ENCODE results near the gene TTC39C.

TTC39C gene

DNA sequence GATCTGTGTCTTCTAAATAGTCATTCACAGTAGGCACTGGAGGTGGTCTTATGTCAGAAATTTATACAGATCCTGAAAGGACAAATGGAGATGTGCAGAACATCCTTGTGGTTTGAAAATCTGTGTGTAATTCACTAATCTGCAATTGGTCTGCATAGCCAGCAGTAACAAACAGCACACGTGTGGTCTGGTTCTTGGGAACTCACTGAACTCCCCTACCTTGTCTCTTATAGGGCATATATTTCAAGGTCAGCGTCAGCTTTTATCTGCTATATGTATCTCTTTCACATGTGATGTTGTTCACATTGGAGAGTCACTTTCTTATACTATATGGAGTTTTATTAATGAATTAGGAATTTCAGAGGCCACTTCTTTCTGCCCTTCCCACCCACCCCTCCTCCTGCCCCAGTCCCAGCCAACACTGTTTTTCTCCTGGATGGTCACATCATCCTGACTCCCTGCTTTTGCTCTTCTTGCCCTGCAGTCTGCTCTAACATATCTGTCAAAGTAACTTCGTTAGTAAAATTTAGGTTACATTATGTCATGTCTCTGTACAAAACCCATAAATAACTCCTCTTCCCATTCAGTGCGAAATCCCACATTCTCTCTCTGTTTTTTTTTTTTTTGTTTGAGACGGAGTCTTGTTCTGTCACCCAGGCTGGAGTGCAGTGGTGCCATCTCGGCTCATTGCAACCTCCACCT lies 88.9 kb downstream of the TTC39C start:
- Mint-ChIP-seq H3K27me3 (no peaks in the 10 kb centered on the region), H3K27ac (peak overlapping the region; percentile 10), H3K36me3 (peaks cover 11% of the 10 kb centered on the region), H3K4me1 (peaks cover 30% of the 10 kb centered on the region), H3K4me3 (no peak overlapping the region), H3K9me3 (no peaks in the 10 kb centered on the region)

- Mint-ChIP-seq H3K27ac (no peak overlapping the region), H3K4me1 (peaks cover 30% of the 10 kb centered on the region), H3K9me3 (no peaks in the 10 kb centered on the region), H3K4me3 (no peak overlapping the region), H3K36me3 (peaks cover 11% of the 10 kb centered on the region), H3K27me3 (no peaks in the 10 kb centered on the region)
These were observed 89.9 kb downstream of the TTC39C start for GRCh38 chr18:24104486-24104885.

- Mint-ChIP-seq H3K4me3 (no peak overlapping the region), H3K4me1 (peaks cover 27% of the 10 kb centered on the region), H3K27ac (peak overlapping the region; percentile 41), H3K27me3 (no peaks in the 10 kb centered on the region), H3K36me3 (peaks cover 5% of the 10 kb centered on the region), H3K9me3 (no peaks in the 10 kb centered on the region)
These were observed 94.1 kb downstream of the TTC39C start for GRCh38 chr18:24108641-24109040.

DNA sequence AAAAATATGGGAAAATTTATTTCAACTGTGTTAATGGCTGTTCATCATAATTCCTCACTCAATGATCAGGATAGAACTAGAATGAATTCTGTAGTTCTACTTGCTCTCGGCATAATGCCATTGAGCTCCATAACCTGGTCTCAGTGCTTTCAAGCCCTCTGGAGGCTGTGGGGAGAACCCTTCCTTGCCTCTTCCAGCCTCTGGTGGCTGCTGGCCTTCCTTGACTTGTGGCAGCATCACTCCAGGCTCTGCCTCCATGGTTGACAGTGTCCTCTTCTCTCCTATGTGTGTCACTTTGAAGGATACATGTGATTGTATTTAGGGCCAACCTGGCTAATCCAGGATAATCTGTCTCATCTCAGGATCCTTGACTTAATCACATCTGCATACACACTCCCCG lies 97.4 kb downstream of the TTC39C start:
- no peak overlapping the region for H3K27ac Mint-ChIP-seq
- peaks cover 7% of the 10 kb centered on the region for H3K36me3 Mint-ChIP-seq
- no peaks in the 10 kb centered on the region for H3K9me3 Mint-ChIP-seq
- peaks cover 37% of the 10 kb centered on the region for H3K4me1 Mint-ChIP-seq
- no peaks in the 10 kb centered on the region for H3K27me3 Mint-ChIP-seq
- no peak overlapping the region for H3K4me3 Mint-ChIP-seq

- peaks cover 34% of the 10 kb centered on the region for H3K4me1 Mint-ChIP-seq
- no peak overlapping the region for H3K4me3 Mint-ChIP-seq
- no peaks in the 10 kb centered on the region for H3K9me3 Mint-ChIP-seq
- peak overlapping the region; percentile 30 for H3K27ac Mint-ChIP-seq
- peaks cover 7% of the 10 kb centered on the region for H3K36me3 Mint-ChIP-seq
- no peaks in the 10 kb centered on the region for H3K27me3 Mint-ChIP-seq
These were observed 97.9 kb downstream of the TTC39C start for GRCh38 chr18:24112464-24112863.

DNA sequence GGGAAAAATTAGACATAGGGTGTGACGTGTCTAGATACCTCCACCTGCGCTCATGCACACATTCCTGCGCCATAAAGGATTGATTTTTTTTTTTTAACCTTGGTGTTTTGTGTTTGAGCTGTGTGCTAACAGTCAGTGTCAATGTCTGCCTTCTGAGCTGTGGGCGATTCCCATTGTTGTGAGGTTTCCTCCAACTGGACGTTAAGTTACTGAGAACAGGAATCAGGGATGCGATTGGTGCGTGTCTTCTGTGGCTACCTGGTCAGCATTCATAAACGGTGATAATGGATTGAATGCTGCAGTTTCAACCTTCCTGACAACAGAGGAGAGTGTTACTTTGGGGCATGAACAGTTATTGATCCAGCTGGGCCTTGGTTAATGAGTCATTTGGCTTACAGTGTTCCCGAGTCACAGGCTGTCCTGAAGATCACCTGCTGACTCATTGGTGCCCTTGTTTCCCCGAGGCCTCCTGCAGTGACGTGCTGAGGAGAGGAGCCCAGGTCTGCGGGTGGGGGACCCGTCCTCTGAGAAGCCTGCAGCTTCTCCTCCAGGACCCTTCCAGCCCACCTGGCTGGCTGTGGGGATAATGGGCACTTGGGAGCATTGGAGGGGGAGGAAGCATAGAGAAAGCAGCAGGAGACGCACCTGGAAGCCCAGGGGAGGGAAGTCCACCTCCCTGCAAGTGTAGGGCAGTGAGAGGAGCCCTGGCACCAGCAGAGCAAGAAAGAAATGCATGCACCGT lies 98.5 kb downstream of the TTC39C start:
- H3K27ac Mint-ChIP-seq: peak overlapping the region; percentile 5
- peaks cover 34% of the 10 kb centered on the region for H3K4me1 Mint-ChIP-seq
- H3K27me3 Mint-ChIP-seq: no peaks in the 10 kb centered on the region
- no peak overlapping the region for H3K4me3 Mint-ChIP-seq
- H3K36me3 Mint-ChIP-seq: peaks cover 7% of the 10 kb centered on the region
- no peaks in the 10 kb centered on the region for H3K9me3 Mint-ChIP-seq

- Mint-ChIP-seq H3K4me1 (peaks cover 45% of the 10 kb centered on the region), H3K27ac (peak overlapping the region; percentile 77), H3K27me3 (no peaks in the 10 kb centered on the region), H3K36me3 (peaks cover 7% of the 10 kb centered on the region), H3K4me3 (no peak overlapping the region), H3K9me3 (no peaks in the 10 kb centered on the region)
These were observed 100.5 kb downstream of the TTC39C start for GRCh38 chr18:24114924-24115549.

DNA sequence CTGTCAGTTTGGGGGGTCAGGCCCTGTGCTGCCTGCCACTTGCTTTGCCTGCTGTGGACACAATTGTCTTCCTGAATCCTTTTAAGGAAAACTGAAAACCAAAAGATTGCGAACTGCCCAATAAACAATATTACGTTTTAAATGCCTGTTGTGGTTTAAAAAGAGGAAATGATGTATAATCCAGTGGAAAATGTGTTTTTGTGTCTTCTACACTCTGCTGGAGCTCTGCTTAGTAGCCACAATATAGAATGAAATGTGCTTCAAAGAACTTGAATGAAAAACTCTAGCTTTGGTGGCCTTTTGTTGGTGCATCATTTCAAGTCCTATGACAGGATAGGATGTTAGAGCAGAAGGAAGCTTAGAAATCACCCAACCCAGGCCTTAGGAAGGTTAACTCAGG lies 101.1 kb downstream of the TTC39C start:
- H3K4me3 Mint-ChIP-seq: no peak overlapping the region
- H3K27ac Mint-ChIP-seq: peak overlapping the region; percentile 77
- peaks cover 47% of the 10 kb centered on the region for H3K4me1 Mint-ChIP-seq
- peaks cover 9% of the 10 kb centered on the region for H3K36me3 Mint-ChIP-seq
- H3K9me3 Mint-ChIP-seq: no peaks in the 10 kb centered on the region
- no peaks in the 10 kb centered on the region for H3K27me3 Mint-ChIP-seq

DNA sequence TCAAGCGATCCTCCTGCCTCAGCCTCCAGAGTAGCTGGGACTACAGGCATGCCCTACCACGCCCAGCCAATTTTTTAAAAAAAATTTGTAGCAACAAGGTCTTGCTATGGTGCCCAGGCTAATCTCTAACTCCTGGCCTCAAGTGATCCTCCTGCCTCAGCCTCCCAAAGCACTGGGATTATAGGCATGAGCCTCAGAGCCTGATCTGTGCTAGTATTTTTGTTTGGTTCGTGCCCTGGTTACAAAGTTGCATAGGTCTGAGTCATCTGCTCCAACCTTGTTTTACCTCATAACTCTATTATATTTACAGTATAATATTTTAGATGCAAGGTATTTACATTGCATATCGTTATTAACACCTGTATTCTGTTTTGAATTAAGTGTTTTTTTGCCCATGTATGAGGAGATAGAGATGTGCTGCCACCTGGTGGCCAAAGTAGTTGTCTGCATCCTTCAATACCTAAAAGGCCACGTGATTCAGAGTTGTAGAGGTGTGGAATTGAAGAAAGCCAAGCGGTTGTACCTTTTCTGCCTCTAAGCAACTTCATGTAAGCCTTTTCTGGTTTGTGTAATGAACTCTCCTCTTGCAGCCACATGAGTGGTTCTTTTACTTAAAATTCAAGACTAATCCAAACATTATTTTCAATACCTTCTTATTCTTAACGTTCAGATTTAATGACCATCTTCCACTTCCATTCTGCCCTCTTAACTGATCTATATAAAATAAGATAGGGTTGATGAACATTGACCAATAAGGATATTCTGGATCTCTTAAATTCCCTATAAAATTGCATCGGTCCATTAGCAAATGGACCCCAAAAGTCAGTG lies 104.4 kb downstream of the TTC39C start:
- H3K36me3 Mint-ChIP-seq: peaks cover 11% of the 10 kb centered on the region
- H3K27ac Mint-ChIP-seq: peak overlapping the region; percentile 36
- no peaks in the 10 kb centered on the region for H3K9me3 Mint-ChIP-seq
- H3K4me3 Mint-ChIP-seq: no peak overlapping the region
- peaks cover 33% of the 10 kb centered on the region for H3K4me1 Mint-ChIP-seq
- H3K27me3 Mint-ChIP-seq: no peaks in the 10 kb centered on the region

DNA sequence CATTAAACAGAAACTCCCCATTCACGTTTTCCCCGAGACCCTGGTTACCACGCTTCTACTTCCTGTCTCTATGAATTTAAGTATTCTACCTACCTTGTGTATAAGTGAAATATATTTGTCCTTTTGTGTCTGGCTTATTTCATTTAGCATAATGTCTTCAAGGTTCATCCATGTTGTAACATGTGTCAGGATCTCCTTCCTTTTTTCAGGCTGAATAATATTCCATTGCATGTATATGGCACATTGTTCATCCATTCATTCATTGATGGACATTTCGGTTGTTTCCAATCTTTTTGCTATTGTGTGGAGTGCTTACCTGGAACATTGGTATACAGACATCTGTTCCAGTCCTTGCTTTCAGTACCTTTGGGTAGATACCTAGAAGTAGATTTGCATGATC lies 106.1 kb downstream of the TTC39C start:
- H3K27ac Mint-ChIP-seq: no peak overlapping the region
- no peak overlapping the region for H3K4me3 Mint-ChIP-seq
- H3K4me1 Mint-ChIP-seq: peaks cover 20% of the 10 kb centered on the region
- peaks cover 7% of the 10 kb centered on the region for H3K36me3 Mint-ChIP-seq
- no peaks in the 10 kb centered on the region for H3K9me3 Mint-ChIP-seq
- H3K27me3 Mint-ChIP-seq: no peaks in the 10 kb centered on the region

DNA sequence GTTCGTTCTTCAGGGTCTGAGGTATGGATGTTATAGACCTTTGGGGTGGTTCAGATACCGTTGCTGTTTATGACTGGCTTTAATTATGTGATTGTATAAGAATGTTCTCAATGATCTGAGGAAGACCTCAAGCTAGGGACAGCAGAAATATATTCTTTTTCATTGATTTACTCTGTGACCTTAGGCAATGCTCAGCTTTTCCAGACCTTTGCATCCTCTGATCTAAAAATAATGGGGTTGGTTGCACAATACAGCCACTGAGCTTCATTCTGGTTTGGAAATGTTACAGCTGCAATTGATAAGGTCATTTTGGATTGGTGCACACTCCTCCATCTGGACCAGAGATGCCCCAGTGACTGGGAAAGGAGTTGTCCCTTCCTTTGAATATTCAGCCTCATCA lies 107.1 kb downstream of the TTC39C start:
- no peak overlapping the region for H3K4me3 Mint-ChIP-seq
- H3K36me3 Mint-ChIP-seq: peaks cover 5% of the 10 kb centered on the region
- H3K27ac Mint-ChIP-seq: no peak overlapping the region
- H3K27me3 Mint-ChIP-seq: no peaks in the 10 kb centered on the region
- no peaks in the 10 kb centered on the region for H3K9me3 Mint-ChIP-seq
- peaks cover 18% of the 10 kb centered on the region for H3K4me1 Mint-ChIP-seq

- H3K27me3 Mint-ChIP-seq: no peaks in the 10 kb centered on the region
- peak overlapping the region; percentile 59 for H3K27ac Mint-ChIP-seq
- H3K9me3 Mint-ChIP-seq: no peaks in the 10 kb centered on the region
- peaks cover 9% of the 10 kb centered on the region for H3K4me1 Mint-ChIP-seq
- H3K36me3 Mint-ChIP-seq: peaks cover 8% of the 10 kb centered on the region
- H3K4me3 Mint-ChIP-seq: no peak overlapping the region
These were observed 111.8 kb downstream of the TTC39C start for GRCh38 chr18:24126155-24126961.

DNA sequence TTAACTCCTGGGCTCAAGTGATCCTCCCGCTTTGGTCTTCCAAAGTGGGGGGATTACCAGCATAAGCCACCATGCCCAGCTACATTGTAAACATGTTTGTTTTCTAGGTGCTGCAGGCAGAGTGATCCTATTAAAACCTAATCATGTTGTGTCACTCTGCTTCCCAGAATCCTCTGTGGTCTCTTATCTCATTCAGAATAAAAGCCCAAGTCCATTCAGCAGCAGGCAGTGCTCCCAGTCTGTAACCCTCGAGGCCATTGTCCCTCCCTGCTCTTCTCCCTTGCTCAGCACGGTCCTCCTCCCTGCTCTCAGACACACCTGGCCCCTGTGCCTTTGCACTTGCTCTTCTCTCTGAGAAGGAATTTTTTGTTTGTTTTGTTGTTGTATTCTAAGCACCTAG lies 113.2 kb downstream of the TTC39C start:
- no peaks in the 10 kb centered on the region for H3K27me3 Mint-ChIP-seq
- no peak overlapping the region for H3K4me3 Mint-ChIP-seq
- peak overlapping the region; percentile 17 for H3K27ac Mint-ChIP-seq
- H3K9me3 Mint-ChIP-seq: no peaks in the 10 kb centered on the region
- H3K36me3 Mint-ChIP-seq: peaks cover 8% of the 10 kb centered on the region
- peaks cover 9% of the 10 kb centered on the region for H3K4me1 Mint-ChIP-seq

GRCh38 chr18:24128700-24129099 lies 114.1 kb downstream of the TTC39C start:
- Mint-ChIP-seq H3K27me3 (no peaks in the 10 kb centered on the region), H3K4me3 (no peak overlapping the region), H3K9me3 (no peaks in the 10 kb centered on the region), H3K4me1 (peaks cover 9% of the 10 kb centered on the region), H3K27ac (no peak overlapping the region), H3K36me3 (peaks cover 8% of the 10 kb centered on the region)

DNA sequence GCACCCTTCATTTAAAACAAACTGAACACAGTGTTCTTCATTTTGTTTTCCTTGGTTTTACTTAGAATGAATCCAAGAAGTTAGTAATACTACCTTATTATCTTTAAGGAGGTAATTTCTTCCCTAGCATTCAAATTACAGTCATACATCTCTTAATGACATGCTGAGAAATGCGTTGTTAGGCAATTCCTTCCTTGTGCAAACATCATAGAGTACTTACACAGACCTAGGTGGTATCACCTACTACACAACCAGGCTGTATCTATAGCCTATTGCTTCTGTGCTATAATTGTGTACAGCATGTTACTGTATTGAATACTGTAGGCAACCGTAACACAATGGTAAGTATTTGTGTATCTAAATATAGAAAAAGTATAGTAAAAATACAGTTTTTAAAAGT lies 115.9 kb downstream of the TTC39C start:
- Mint-ChIP-seq H3K4me3 (no peak overlapping the region), H3K36me3 (peaks cover 7% of the 10 kb centered on the region), H3K4me1 (peaks cover 7% of the 10 kb centered on the region), H3K27me3 (no peaks in the 10 kb centered on the region), H3K9me3 (no peaks in the 10 kb centered on the region), H3K27ac (no peak overlapping the region)

Measured in activated naive CD4-positive, alpha-beta T cell treated with anti-CD3 and anti-CD28 coated beads, Interleukin-2, amount 50 U/mL, for 24 hours (primary cell).